Measurements from ENCODE around the gene C11orf52. TPM values are rescaled to one million over a fixed set of nuclear protein-coding genes. Genes with fewer than 3 reads are reported as not detected.

C11orf52 gene
- total and polyA plus RNA-seq, 2 of the 8 experiments (the other 6 are each of a cell fraction or from before 2014, with no cell fraction given): 1.7 to 2.7 TPM

DNA sequence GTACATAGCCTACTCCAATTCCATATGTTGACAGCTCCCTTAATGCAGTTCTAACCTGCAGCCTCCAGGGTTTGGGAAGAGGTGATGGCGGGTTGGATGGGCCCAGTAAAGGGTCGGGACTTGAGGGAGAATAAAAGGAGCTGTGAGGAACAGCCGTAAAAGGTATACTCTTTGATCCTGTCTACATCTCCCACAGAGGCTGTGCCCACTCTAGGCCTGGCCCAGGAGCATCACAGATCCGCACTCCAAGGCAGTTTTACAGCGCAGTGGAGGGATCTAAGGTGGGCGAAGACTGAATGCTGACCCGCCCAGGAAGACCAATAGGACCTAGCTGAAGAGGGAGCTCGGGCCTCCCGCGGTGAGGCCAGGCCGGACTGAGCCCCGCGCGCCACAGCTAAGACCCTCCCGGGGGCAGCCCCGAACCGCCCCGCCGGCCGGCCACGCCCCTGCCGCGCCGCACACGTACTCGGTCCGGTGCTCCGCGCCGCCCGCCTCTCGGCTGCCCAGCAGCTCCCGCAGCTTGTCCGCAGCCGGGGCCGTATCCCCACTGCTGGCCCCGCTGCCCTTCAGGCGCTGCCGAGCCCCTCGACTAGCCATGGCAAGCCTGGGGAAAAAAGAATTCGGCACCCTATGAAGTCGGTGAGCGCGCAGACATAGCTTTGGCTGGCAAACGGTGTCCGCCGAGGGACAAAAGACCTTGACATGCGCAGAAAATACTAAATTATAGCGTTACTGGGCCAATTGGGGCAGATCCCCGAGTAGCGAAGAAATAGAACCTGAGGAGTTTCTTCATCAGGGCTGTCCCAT is 47.6 kb upstream of the C11orf52 start, which contains the start of gene ALG9 (continued):
- TF ChIP-seq KDM1A (IDR thresholded peaks at IDR 0.05; ENCODE audit: borderline replicate concordance, low read length) (no peak; the same call in 1 of the 2 replicates), BRCA1 (IDR thresholded peaks at IDR 0.05; ENCODE audit: low read depth, low read length) (no peak), KDM4A (IDR thresholded peaks at IDR 0.05; ENCODE audit: low read depth, low read length, severe bottlenecking) (peak; percentile 97), POLR2A (IDR thresholded peaks at IDR 0.05; ENCODE audit: control extremely low read depth in 1 of 2, low read depth in 2 of 2, low read length in 2 of 2) (peak in 1 of 2 experiments; percentile 64; a peak in 2 of 3 replicates), RFX5 (IDR thresholded peaks at IDR 0.05; ENCODE audit: borderline replicate concordance, low read depth, low read length) (no peak), CHD1 (IDR thresholded peaks at IDR 0.05; ENCODE audit: low read depth, low read length) (no peak), PHF8 (conservative IDR thresholded peaks at IDR 0.05; ENCODE audit: low read depth, low read length) (peak; percentile 70), RBBP5 (IDR thresholded peaks at IDR 0.05; ENCODE audit: borderline replicate concordance, low read depth, low read length) (peak; percentile 84; the same call in 1 of the 2 replicates), YY1 (IDR thresholded peaks at IDR 0.05; ENCODE audit: low read depth, low read length) (peak; percentile 67)
- TF ChIP-seq, protein P1, sequence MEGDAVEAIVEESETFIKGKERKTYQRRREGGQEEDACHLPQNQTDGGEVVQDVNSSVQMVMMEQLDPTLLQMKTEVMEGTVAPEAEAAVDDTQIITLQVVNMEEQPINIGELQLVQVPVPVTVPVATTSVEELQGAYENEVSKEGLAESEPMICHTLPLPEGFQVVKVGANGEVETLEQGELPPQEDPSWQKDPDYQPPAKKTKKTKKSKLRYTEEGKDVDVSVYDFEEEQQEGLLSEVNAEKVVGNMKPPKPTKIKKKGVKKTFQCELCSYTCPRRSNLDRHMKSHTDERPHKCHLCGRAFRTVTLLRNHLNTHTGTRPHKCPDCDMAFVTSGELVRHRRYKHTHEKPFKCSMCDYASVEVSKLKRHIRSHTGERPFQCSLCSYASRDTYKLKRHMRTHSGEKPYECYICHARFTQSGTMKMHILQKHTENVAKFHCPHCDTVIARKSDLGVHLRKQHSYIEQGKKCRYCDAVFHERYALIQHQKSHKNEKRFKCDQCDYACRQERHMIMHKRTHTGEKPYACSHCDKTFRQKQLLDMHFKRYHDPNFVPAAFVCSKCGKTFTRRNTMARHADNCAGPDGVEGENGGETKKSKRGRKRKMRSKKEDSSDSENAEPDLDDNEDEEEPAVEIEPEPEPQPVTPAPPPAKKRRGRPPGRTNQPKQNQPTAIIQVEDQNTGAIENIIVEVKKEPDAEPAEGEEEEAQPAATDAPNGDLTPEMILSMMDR (IDR thresholded peaks at IDR 0.05; ENCODE audit: control extremely low read depth in 1 of 3, insufficient read depth in 1 of 3, low read depth in 1 of 3, low read length in 3 of 3): peak; percentile 12 to 37 (median 18); a peak in 3 of 4 replicates
- TF ChIP-seq, protein P2, sequence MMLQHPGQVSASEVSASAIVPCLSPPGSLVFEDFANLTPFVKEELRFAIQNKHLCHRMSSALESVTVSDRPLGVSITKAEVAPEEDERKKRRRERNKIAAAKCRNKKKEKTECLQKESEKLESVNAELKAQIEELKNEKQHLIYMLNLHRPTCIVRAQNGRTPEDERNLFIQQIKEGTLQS (IDR thresholded peaks at IDR 0.05; ENCODE audit: insufficient read depth, low read depth, low read length): no peak
